ENCODE data around the gene NOX4. TPM values are rescaled to one million over a fixed set of nuclear protein-coding genes. Genes with fewer than 3 reads are reported as not detected.

The NOX4 gene
- 0.65 TPM for polyA plus RNA-seq (2013, experiment 1 of 2)
- polyA plus RNA-seq (2013, experiment 2 of 2), result 0.53 TPM

- Histone ChIP-seq H3K4ac (ENCODE audit: low read depth in 1 of 2, low read length in 2 of 2) (peak within 1 kb of the TSS; percentile 7 to 82), H3K4me1 (ENCODE audit: control insufficient read depth, insufficient read depth, low read depth, low read length) (peaks cover 9% of the 10 kb centered on the region), H2AFZ (ENCODE audit: low read depth, low read length) (peak within 1 kb of the TSS; percentile 86), H2AK5ac (ENCODE audit: low read length, severe bottlenecking) (peak within 1 kb of the TSS; percentile 87), H3K18ac (ENCODE audit: low read depth in 1 of 2, low read length in 2 of 2) (peak within 1 kb of the TSS; percentile 73 to 89), H3K36me3 (ENCODE audit: control insufficient read depth in 1 of 2, insufficient read depth in 2 of 2, low read depth in 1 of 2, low read length in 2 of 2) (no peaks in the 10 kb centered on the region), H3K79me1 (replicated peaks; ENCODE audit: low read length, poor library complexity, severe bottlenecking) (peaks cover 5% of the 10 kb centered on the region), H3K14ac (ENCODE audit: low read length in 2 of 2) (peak within 1 kb of the TSS in 1 of 2 experiments; percentile 9), H3K27me3 (ENCODE audit: control insufficient read depth in 1 of 2, insufficient read depth in 1 of 2, low read length in 2 of 2) (no peaks in the 10 kb centered on the region), H3K9ac (ENCODE audit: low read length) (peak within 1 kb of the TSS; percentile 76), H2BK5ac (ENCODE audit: low read depth, low read length, poor library complexity, severe bottlenecking) (peak within 1 kb of the TSS; percentile 96), H3K9me3 (ENCODE audit: control insufficient read depth, low read length) (no peaks in the 10 kb centered on the region), H4K91ac (ENCODE audit: low read length) (peak within 1 kb of the TSS; percentile 90), H3K23ac (ENCODE audit: low read length in 2 of 2) (no peak within 1 kb of the TSS), H2BK12ac (ENCODE audit: low read length in 2 of 2) (peak within 1 kb of the TSS in 1 of 2 experiments; percentile 90), H2BK15ac (ENCODE audit: low read depth, poor library complexity, severe bottlenecking) (peak within 1 kb of the TSS; percentile 90), H2BK120ac (ENCODE audit: low read depth, low read length) (peak within 1 kb of the TSS; percentile 97), H3K27ac (ENCODE audit: low read length, poor library complexity, severe bottlenecking) (peak within 1 kb of the TSS; percentile 57), H3K4me2 (ENCODE audit: low read length, poor library complexity, severe bottlenecking) (peak within 1 kb of the TSS; percentile 86), H4K8ac (ENCODE audit: low read length) (peak within 1 kb of the TSS; percentile 96), H3K4me3 (ENCODE audit: insufficient read depth in 1 of 2, low read depth in 1 of 2, low read length in 2 of 2) (peak within 1 kb of the TSS; percentile 68 to 81)
- DNase-seq, result peak; percentile 48
- WGBS, result 2% methylated on average over 50 of the region's 51 CpGs
Measured at GRCh38 chr11:89490981-89491690, at the start of gene NOX4. NOX4 (minus strand) TSS chr11:89491375; CDS start chr11:89491246, 129 bp downstream.

GRCh38 chr11:89540826-89541225 lies 49.7 kb upstream of the NOX4 start:
- H3K36me3 ChIP-seq (ENCODE audit: control insufficient read depth in 1 of 2, insufficient read depth in 2 of 2, low read depth in 1 of 2, low read length in 2 of 2), result no peaks in the 10 kb centered on the region
- H3K18ac ChIP-seq (ENCODE audit: low read depth in 1 of 2, low read length in 2 of 2), result no peak overlapping the region
- no peak overlapping the region for H3K4ac ChIP-seq (ENCODE audit: low read depth in 1 of 2, low read length in 2 of 2)
- no peak overlapping the region for H3K14ac ChIP-seq (ENCODE audit: low read length in 2 of 2)
- no peak overlapping the region for H3K23ac ChIP-seq (ENCODE audit: low read length in 2 of 2)
- H3K9ac ChIP-seq (ENCODE audit: low read length), result no peak overlapping the region
- no peak for DNase-seq
- H3K9me3 ChIP-seq (ENCODE audit: control insufficient read depth, low read length), result no peaks in the 10 kb centered on the region
- no peaks in the 10 kb centered on the region for H3K4me1 ChIP-seq (ENCODE audit: control insufficient read depth, insufficient read depth, low read depth, low read length)
- no peak overlapping the region for H2BK5ac ChIP-seq (ENCODE audit: low read depth, low read length, poor library complexity, severe bottlenecking)
- H4K91ac ChIP-seq (ENCODE audit: low read length), result no peak overlapping the region
- no peak overlapping the region for H3K4me3 ChIP-seq (ENCODE audit: insufficient read depth in 1 of 2, low read depth in 1 of 2, low read length in 2 of 2)
- H3K27me3 ChIP-seq (ENCODE audit: control insufficient read depth in 1 of 2, insufficient read depth in 1 of 2, low read length in 2 of 2), result no peaks in the 10 kb centered on the region
- no peak overlapping the region for H3K4me2 ChIP-seq (ENCODE audit: low read length, poor library complexity, severe bottlenecking)
- H2AK5ac ChIP-seq (ENCODE audit: low read length, severe bottlenecking), result no peak overlapping the region
- no peak overlapping the region for H2BK120ac ChIP-seq (ENCODE audit: low read depth, low read length)
- H4K8ac ChIP-seq (ENCODE audit: low read length), result no peak overlapping the region
- no CpG with 5 or more reads among the region's 1 CpG for WGBS
- no peak overlapping the region for H2AFZ ChIP-seq (ENCODE audit: low read depth, low read length)
- no peak overlapping the region for H2BK12ac ChIP-seq (ENCODE audit: low read length in 2 of 2)
- no peaks in the 10 kb centered on the region for H3K79me1 ChIP-seq (replicated peaks; ENCODE audit: low read length, poor library complexity, severe bottlenecking)
- no peak overlapping the region for H3K27ac ChIP-seq (ENCODE audit: low read length, poor library complexity, severe bottlenecking)
- H2BK15ac ChIP-seq (ENCODE audit: low read depth, poor library complexity, severe bottlenecking), result no peak overlapping the region

GRCh38 chr11:89537936-89538335 lies 46.8 kb upstream of the NOX4 start:
- Histone ChIP-seq H2AFZ (ENCODE audit: low read depth, low read length) (no peak overlapping the region), H3K27ac (ENCODE audit: low read length, poor library complexity, severe bottlenecking) (no peak overlapping the region), H3K9ac (ENCODE audit: low read length) (no peak overlapping the region), H2BK15ac (ENCODE audit: low read depth, poor library complexity, severe bottlenecking) (no peak overlapping the region), H3K18ac (ENCODE audit: low read depth in 1 of 2, low read length in 2 of 2) (no peak overlapping the region), H2AK5ac (ENCODE audit: low read length, severe bottlenecking) (no peak overlapping the region), H3K14ac (ENCODE audit: low read length in 2 of 2) (no peak overlapping the region), H3K4me3 (ENCODE audit: insufficient read depth in 1 of 2, low read depth in 1 of 2, low read length in 2 of 2) (no peak overlapping the region), H3K4me2 (ENCODE audit: low read length, poor library complexity, severe bottlenecking) (no peak overlapping the region), H2BK12ac (ENCODE audit: low read length in 2 of 2) (no peak overlapping the region), H3K36me3 (ENCODE audit: control insufficient read depth in 1 of 2, insufficient read depth in 2 of 2, low read depth in 1 of 2, low read length in 2 of 2) (no peaks in the 10 kb centered on the region), H3K79me1 (replicated peaks; ENCODE audit: low read length, poor library complexity, severe bottlenecking) (no peaks in the 10 kb centered on the region), H3K9me3 (ENCODE audit: control insufficient read depth, low read length) (no peaks in the 10 kb centered on the region), H4K91ac (ENCODE audit: low read length) (no peak overlapping the region), H4K8ac (ENCODE audit: low read length) (no peak overlapping the region), H2BK120ac (ENCODE audit: low read depth, low read length) (no peak overlapping the region), H3K4me1 (ENCODE audit: control insufficient read depth, insufficient read depth, low read depth, low read length) (no peaks in the 10 kb centered on the region), H2BK5ac (ENCODE audit: low read depth, low read length, poor library complexity, severe bottlenecking) (no peak overlapping the region), H3K23ac (ENCODE audit: low read length in 2 of 2) (no peak overlapping the region), H3K27me3 (ENCODE audit: control insufficient read depth in 1 of 2, insufficient read depth in 1 of 2, low read length in 2 of 2) (no peaks in the 10 kb centered on the region), H3K4ac (ENCODE audit: low read depth in 1 of 2, low read length in 2 of 2) (no peak overlapping the region)
- WGBS, result no CpG with 5 or more reads among the region's 1 CpG
- DNase-seq, result no peak

DNA sequence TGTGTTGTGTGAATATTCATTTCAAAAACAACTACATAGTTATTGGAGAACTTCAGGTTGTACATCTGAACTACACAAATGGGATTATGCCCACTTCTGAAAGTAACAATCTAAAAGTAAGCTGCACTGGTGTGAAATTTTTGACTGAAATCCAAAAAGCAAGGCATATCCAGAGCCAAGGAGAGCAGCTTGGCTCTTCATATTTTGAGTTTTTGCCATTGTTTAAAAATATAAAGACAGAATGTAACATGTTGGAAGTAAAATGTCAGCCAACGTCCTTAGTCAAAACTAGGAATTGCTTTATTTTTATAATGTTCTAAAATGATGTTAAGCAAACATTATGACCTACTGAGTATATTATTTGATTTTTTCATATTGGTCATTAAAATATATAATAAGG lies 45.8 kb upstream of the NOX4 start:
- H3K9me3 ChIP-seq (ENCODE audit: control insufficient read depth, low read length), result no peaks in the 10 kb centered on the region
- H3K23ac ChIP-seq (ENCODE audit: low read length in 2 of 2), result no peak overlapping the region
- no peak overlapping the region for H2BK5ac ChIP-seq (ENCODE audit: low read depth, low read length, poor library complexity, severe bottlenecking)
- H2BK120ac ChIP-seq (ENCODE audit: low read depth, low read length), result no peak overlapping the region
- no peak overlapping the region for H3K18ac ChIP-seq (ENCODE audit: low read depth in 1 of 2, low read length in 2 of 2)
- DNase-seq, result no peak
- no peaks in the 10 kb centered on the region for H3K4me1 ChIP-seq (ENCODE audit: control insufficient read depth, insufficient read depth, low read depth, low read length)
- no peaks in the 10 kb centered on the region for H3K79me1 ChIP-seq (replicated peaks; ENCODE audit: low read length, poor library complexity, severe bottlenecking)
- no CpG with 5 or more reads among the region's 1 CpG for WGBS
- H2AFZ ChIP-seq (ENCODE audit: low read depth, low read length), result no peak overlapping the region
- no peak overlapping the region for H2BK12ac ChIP-seq (ENCODE audit: low read length in 2 of 2)
- no peak overlapping the region for H3K27ac ChIP-seq (ENCODE audit: low read length, poor library complexity, severe bottlenecking)
- H3K4ac ChIP-seq (ENCODE audit: low read depth in 1 of 2, low read length in 2 of 2), result no peak overlapping the region
- no peak overlapping the region for H3K9ac ChIP-seq (ENCODE audit: low read length)
- no peaks in the 10 kb centered on the region for H3K36me3 ChIP-seq (ENCODE audit: control insufficient read depth in 1 of 2, insufficient read depth in 2 of 2, low read depth in 1 of 2, low read length in 2 of 2)
- no peak overlapping the region for H4K91ac ChIP-seq (ENCODE audit: low read length)
- H2BK15ac ChIP-seq (ENCODE audit: low read depth, poor library complexity, severe bottlenecking), result no peak overlapping the region
- H3K4me2 ChIP-seq (ENCODE audit: low read length, poor library complexity, severe bottlenecking), result no peak overlapping the region
- no peaks in the 10 kb centered on the region for H3K27me3 ChIP-seq (ENCODE audit: control insufficient read depth in 1 of 2, insufficient read depth in 1 of 2, low read length in 2 of 2)
- no peak overlapping the region for H3K4me3 ChIP-seq (ENCODE audit: insufficient read depth in 1 of 2, low read depth in 1 of 2, low read length in 2 of 2)
- H4K8ac ChIP-seq (ENCODE audit: low read length), result no peak overlapping the region
- no peak overlapping the region for H2AK5ac ChIP-seq (ENCODE audit: low read length, severe bottlenecking)
- H3K14ac ChIP-seq (ENCODE audit: low read length in 2 of 2), result no peak overlapping the region

Data from mesenchymal stem cell (in vitro differentiated cells and primary cell).